Neutrophil (primary cell): ENCODE measurements around the gene C11orf21.

ENCODE experiments used
- H3K27ac ChIP-seq: fragments of 200-600 bp; sonication (generic); 2 replicates; pipeline ENCODE4 v1.5.1; 2016; ENCODE audit warnings: mild to moderate bottlenecking, moderate library complexity
- H3K27me3 ChIP-seq: fragments of 200-600 bp; sonication (generic); 2 replicates; pipeline ENCODE4 v1.6.0; 2016; ENCODE audit warnings: mild to moderate bottlenecking
- H3K36me3 ChIP-seq: fragments of 200-600 bp; sonication (generic); 2 replicates; pipeline ENCODE4 v1.5.1; 2017
- H3K4me1 ChIP-seq, 2 experiments: fragments of 200-600 bp in 1 of 2; sonication (generic) in 1 of 2; 1 replicate in 1 of 2; 2 replicates in 1 of 2; pipeline versions ENCODE4 v1.5.1 to v1.6.1; 2013 to 2016; ENCODE audit warnings: low read depth in 1 of 2, low read length in 1 of 2, mild to moderate bottlenecking in 1 of 2, moderate library complexity in 1 of 2; ENCODE audit not compliant: control insufficient read depth in 1 of 2, insufficient read depth in 1 of 2
- H3K4me3 ChIP-seq, 2 experiments: fragments of 200-600 bp in 1 of 2; sonication (generic) in 1 of 2; 1 replicate in 1 of 2; 2 replicates in 1 of 2; pipeline ENCODE4 v1.5.1; 2013 to 2016; ENCODE audit warnings: low read depth in 1 of 2, low read length in 1 of 2, mild to moderate bottlenecking in 1 of 2, moderate library complexity in 1 of 2
- H3K9me3 ChIP-seq: fragments of 200-600 bp; sonication (generic); 2 replicates; pipeline ENCODE4 v1.5.1; 2016
- TF ChIP-seq, protein P1 (sequence below): fragments of 200-600 bp; sonication (generic); IDR thresholded peaks from 2 replicates; pipeline ENCODE4 v1.5.1; 2016; ENCODE audit warnings: antibody characterized with exemption

C11orf21 gene

GRCh38 chr11:2263071-2263565 lies 38.6 kb downstream of the C11orf21 start:
- TF ChIP-seq, protein P1, sequence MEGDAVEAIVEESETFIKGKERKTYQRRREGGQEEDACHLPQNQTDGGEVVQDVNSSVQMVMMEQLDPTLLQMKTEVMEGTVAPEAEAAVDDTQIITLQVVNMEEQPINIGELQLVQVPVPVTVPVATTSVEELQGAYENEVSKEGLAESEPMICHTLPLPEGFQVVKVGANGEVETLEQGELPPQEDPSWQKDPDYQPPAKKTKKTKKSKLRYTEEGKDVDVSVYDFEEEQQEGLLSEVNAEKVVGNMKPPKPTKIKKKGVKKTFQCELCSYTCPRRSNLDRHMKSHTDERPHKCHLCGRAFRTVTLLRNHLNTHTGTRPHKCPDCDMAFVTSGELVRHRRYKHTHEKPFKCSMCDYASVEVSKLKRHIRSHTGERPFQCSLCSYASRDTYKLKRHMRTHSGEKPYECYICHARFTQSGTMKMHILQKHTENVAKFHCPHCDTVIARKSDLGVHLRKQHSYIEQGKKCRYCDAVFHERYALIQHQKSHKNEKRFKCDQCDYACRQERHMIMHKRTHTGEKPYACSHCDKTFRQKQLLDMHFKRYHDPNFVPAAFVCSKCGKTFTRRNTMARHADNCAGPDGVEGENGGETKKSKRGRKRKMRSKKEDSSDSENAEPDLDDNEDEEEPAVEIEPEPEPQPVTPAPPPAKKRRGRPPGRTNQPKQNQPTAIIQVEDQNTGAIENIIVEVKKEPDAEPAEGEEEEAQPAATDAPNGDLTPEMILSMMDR: no peak
- Histone ChIP-seq H3K4me1 (peaks cover 11 to 13% of the 10 kb centered on the region in 2 experiments), H3K27me3 (peaks cover 18% of the 10 kb centered on the region), H3K9me3 (no peaks in the 10 kb centered on the region), H3K4me3 (no peak overlapping the region), H3K36me3 (no peaks in the 10 kb centered on the region), H3K27ac (no peak overlapping the region)

DNA sequence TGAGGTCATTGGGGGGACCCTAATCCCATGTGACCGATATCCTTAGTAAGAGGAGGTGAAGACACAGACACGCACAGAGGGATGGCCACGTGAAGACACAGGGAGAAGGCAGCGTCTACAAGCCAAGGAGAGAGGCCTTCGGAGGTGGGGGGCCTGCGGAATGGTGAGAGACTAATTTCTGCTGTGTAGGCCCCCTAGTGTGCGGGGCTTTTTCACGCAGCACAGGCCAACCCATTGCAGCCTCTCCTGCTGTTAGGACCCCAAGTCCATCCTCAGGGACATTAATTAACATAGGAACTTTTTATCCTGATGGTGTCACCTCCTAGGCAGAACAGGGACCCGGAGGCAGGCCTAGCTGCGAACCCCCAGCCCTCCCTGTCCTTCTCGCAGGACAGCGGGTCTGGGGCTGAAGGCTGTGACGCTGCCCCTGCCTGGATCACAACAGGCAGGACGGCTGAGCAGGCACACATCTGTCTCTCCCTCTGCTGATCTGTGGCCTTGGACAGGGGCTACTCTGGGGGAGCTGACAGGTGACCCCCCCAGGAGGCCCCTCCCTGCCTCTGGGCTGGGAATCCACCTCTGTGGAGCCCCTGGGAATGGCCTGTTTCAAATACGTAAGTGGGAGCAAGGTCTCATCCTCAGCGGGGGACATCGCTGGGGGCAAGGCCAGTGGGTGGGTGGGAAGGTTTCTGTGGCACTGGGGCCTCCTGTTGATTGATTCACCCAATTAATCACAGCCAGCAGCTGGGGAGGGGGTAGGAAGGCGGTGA lies 39.2 kb downstream of the C11orf21 start:
- H3K27me3 ChIP-seq: peaks cover 15% of the 10 kb centered on the region
- no peak overlapping the region for H3K27ac ChIP-seq
- H3K9me3 ChIP-seq: no peaks in the 10 kb centered on the region
- peaks cover 11% of the 10 kb centered on the region in 2 experiments for H3K4me1 ChIP-seq
- H3K4me3 ChIP-seq: no peak overlapping the region
- H3K36me3 ChIP-seq: no peaks in the 10 kb centered on the region
- TF ChIP-seq, protein P1: no peak

- no peak overlapping the region for H3K4me3 ChIP-seq
- no peak overlapping the region for H3K27ac ChIP-seq
- H3K27me3 ChIP-seq: peaks cover 12% of the 10 kb centered on the region
- peaks cover 11% of the 10 kb centered on the region in 2 experiments for H3K4me1 ChIP-seq
- H3K9me3 ChIP-seq: no peaks in the 10 kb centered on the region
- no peaks in the 10 kb centered on the region for H3K36me3 ChIP-seq
- TF ChIP-seq, protein P1: no peak
These were observed 40.1 kb downstream of the C11orf21 start for GRCh38 chr11:2261436-2262230.

- H3K9me3 ChIP-seq: no peaks in the 10 kb centered on the region
- H3K4me1 ChIP-seq: peaks cover 6% of the 10 kb centered on the region in 2 experiments
- H3K36me3 ChIP-seq: no peaks in the 10 kb centered on the region
- TF ChIP-seq, protein P1: no peak
- H3K27me3 ChIP-seq: peaks cover 5% of the 10 kb centered on the region
- H3K4me3 ChIP-seq: no peak overlapping the region
- no peak overlapping the region for H3K27ac ChIP-seq
These were observed 41.0 kb downstream of the C11orf21 start for GRCh38 chr11:2260491-2261364.

DNA sequence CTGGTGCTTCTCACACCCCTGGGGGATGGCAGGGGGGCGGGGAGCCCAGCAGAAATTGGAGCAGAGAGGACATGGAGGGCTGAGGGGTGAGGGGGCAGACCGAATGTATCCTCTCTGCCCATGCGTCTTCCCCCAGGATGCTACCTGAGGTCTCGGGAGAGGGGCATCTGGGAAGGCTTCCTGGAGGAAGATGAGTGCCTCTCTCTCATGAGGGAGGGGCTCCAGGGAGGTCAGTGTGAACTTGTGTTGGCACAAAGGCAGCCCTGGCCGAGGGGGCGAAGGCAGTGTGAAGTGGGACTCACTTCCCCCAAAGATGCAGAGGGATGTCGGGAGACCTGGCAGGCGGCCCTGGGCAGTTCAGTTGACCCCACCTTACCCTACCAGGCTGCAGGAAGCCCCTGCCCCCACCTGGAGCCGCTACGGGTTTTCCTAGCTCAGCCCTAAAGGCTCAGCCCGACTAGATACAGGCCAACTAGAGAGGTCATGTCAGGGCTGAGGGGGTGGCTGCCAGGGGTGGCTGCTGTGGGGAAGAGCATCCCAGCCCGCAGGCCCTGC lies 41.7 kb downstream of the C11orf21 start:
- TF ChIP-seq, protein P1: no peak
- Histone ChIP-seq H3K27ac (no peak overlapping the region), H3K4me1 (no peaks in the 10 kb centered on the region), H3K36me3 (no peaks in the 10 kb centered on the region), H3K27me3 (peaks cover 5% of the 10 kb centered on the region), H3K9me3 (no peaks in the 10 kb centered on the region), H3K4me3 (no peak overlapping the region)
